Lung (tissue), 12 donors: Measurements from ENCODE around the gene ITGA3. TPM values are rescaled to one million over a fixed set of nuclear protein-coding genes. Genes with fewer than 3 reads are reported as not detected.

Experiments used
- ATAC-seq: fragments of 200-7000 bp; cut with Tn5 transposase; one replicate; pipeline ENCODE4 v1.9.1; 2020; ENCODE audit warnings: moderate number of reproducible peaks; ENCODE audit not compliant: insufficient read depth, low FRiP score
- DNase-seq, 3 donors: peaks; one replicate each; pipeline ENCODE4 v3.0.0-alpha.2; 2013 to 2017
- H3K27ac ChIP-seq, 2 donors: one replicate each; pipeline ENCODE4 v1.5.1; 2013; ENCODE audit warnings: mild to moderate bottlenecking in 2 of 2, moderate library complexity in 2 of 2, control low read depth in 1 of 2, inconsistent platforms in 1 of 2, low read depth in 1 of 2, low read length in 1 of 2
- H3K27me3 ChIP-seq, 3 donors: one replicate each; pipeline ENCODE4 v1.5.1; 2013; ENCODE audit warnings: low read length in 2 of 3; ENCODE audit not compliant: control insufficient read depth in 3 of 3, insufficient read depth in 3 of 3
- H3K36me3 ChIP-seq, 4 donors: one replicate each; pipeline ENCODE4 v1.5.1; 2013; ENCODE audit warnings: low read length in 4 of 4, mild to moderate bottlenecking in 1 of 4, moderate library complexity in 1 of 4; ENCODE audit not compliant: control insufficient read depth in 4 of 4, insufficient read depth in 4 of 4
- H3K4me1 ChIP-seq, 5 donors: one replicate each; pipeline ENCODE4 v1.5.1; 2013; ENCODE audit warnings: low read length in 5 of 5, mild to moderate bottlenecking in 2 of 5, moderate library complexity in 1 of 5; ENCODE audit not compliant: control insufficient read depth in 5 of 5, insufficient read depth in 5 of 5
- H3K4me3 ChIP-seq: one replicate; pipeline ENCODE4 v1.5.1; 2013; ENCODE audit warnings: mild to moderate bottlenecking, control low read depth, moderate library complexity
- H3K9ac ChIP-seq, 2 donors: one replicate each; pipeline ENCODE4 v1.5.1; 2013; ENCODE audit warnings: low read length in 2 of 2, control low read depth in 1 of 2; ENCODE audit not compliant: insufficient read depth in 1 of 2
- H3K9me3 ChIP-seq, 4 donors: one replicate each; pipeline ENCODE4 v1.5.1; 2013; ENCODE audit warnings: low read length in 3 of 4, mild to moderate bottlenecking in 1 of 4, moderate library complexity in 1 of 4; ENCODE audit not compliant: control insufficient read depth in 4 of 4, insufficient read depth in 3 of 4
- WGBS, 2 donors: extraction: QIAGEN DNeasy Blood & Tissue Kit; methylation state at CpG; one replicate each; pipeline ENCODE4 v1.1.7; 2013; 5-methylcytosine and 5-hydroxymethylcytosine counted together
- polyA plus RNA-seq, 2 donors: library from polyadenylated mRNA; stranded (reverse); fragments of 200-250 nt; gene quantifications; one replicate each; pipeline ENCODE4 v1.2.1, GENCODE V29; 2013
- total RNA-seq, 2 donors: library from RNA; depleted of rRNA in 1 of 2; stranded (reverse); fragments of >200 nt in 1 of 2; gene quantifications; one replicate each; pipeline ENCODE4 v1.2.1, GENCODE V29; 2014 to 2021
- TF ChIP-seq, protein P1 (sequence below): IDR thresholded peaks from 2 replicates; pipeline ENCODE4 v1.5.1; 2012; ENCODE audit warnings: mild to moderate bottlenecking; ENCODE audit errors: control extremely low read depth, extremely low read depth
- donor health status: control.
- donor health status: control.
- donor health status: Bipolar disorder and iron deficiency.
- donor health status: healthy.
- donor health status: DM: yes; HTN: yes; CAD: no.

Gene ITGA3
- total and polyA plus RNA-seq, 4 donors: 83.9 to 204 (median 133) TPM

DNA sequence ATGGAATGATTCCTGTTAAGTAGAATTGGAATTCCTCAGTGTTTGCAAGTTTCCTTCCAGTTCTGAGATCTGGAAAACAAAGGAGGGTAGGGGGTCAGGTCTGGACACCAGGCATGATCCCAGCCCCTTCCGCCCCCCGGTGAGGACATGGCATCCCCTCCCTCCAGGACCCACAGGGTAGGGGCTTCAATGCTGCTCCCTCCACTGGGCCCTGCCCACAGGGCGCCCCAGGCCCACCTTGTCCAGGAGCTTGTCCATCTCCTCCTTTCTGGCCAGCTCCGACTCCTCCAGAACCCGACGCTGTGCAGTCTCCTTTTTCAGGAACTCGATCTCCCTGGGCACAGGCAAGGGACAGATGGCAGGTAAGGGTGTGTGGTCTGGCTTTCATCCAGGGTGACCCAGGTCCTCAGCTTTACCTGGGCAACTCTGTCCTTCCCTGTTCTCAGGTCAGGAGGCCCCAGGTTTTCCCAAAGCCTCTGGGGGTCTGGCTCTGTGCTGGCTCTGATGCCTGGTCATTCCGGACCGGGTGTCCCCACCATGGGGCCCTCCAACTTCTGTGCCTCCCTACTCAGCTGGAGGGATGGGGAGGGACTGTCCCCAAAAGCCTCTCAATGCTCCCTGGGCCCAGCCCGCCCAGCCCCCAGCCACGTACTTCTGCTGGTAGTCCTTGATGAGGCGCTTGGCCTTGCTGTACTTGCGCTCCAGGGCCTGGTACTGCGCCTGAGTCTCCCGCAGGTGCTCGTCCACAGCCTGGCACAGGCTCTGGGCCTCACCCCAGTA, 79.6 kb downstream of the ITGA3 start:
- Histone ChIP-seq H3K36me3 (peaks cover 22 to 60% (median 30%) of the 10 kb centered on the region in 4 donors), H3K9ac (no peak overlapping the region), H3K27me3 (no peaks in the 10 kb centered on the region), H3K9me3 (no peaks in the 10 kb centered on the region), H3K4me1 (peaks cover 0 to 9% (median 4%) of the 10 kb centered on the region in 5 donors), H3K27ac (no peak overlapping the region), H3K4me3 (no peak overlapping the region)
- ATAC-seq (no peak), DNase-seq (no peak)
- TF ChIP-seq, protein P1, sequence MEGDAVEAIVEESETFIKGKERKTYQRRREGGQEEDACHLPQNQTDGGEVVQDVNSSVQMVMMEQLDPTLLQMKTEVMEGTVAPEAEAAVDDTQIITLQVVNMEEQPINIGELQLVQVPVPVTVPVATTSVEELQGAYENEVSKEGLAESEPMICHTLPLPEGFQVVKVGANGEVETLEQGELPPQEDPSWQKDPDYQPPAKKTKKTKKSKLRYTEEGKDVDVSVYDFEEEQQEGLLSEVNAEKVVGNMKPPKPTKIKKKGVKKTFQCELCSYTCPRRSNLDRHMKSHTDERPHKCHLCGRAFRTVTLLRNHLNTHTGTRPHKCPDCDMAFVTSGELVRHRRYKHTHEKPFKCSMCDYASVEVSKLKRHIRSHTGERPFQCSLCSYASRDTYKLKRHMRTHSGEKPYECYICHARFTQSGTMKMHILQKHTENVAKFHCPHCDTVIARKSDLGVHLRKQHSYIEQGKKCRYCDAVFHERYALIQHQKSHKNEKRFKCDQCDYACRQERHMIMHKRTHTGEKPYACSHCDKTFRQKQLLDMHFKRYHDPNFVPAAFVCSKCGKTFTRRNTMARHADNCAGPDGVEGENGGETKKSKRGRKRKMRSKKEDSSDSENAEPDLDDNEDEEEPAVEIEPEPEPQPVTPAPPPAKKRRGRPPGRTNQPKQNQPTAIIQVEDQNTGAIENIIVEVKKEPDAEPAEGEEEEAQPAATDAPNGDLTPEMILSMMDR: no peak
- WGBS, 2 donors: 91 to 95% methylated on average over 16 of the region's 16 CpGs

DNA sequence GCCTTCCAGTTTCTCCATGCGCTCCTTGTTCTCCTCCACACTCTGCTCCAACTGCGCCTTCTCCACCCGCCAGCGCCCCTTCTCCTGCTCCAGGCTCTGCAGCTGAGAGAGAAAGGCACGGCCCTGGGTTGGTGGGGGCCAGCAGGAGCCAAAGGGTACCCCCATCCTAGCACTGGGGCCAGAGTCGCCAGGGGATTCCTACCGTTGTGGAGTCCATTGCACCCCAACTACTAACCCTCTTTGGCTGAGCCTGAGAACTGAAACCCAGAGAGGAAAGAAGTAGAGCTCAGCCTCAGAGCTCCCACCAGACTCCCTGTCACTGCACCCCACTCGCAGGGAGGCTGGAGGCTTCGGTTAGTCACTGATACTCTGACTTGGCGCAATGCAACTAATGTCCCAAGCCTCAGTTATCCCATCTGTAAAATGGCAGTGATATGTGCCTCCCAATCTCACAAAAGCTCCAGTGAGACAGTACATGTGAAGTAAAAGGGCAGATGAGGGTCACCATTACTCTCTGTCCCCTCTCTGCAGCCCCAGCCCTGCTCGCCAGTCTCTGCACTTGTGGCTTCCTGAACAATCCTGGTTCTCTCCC, 80.3 kb downstream of the ITGA3 start:
- Histone ChIP-seq H3K27ac (no peak overlapping the region), H3K27me3 (no peaks in the 10 kb centered on the region), H3K4me3 (no peak overlapping the region), H3K9me3 (no peaks in the 10 kb centered on the region), H3K4me1 (peaks cover 0 to 12% (median 4%) of the 10 kb centered on the region in 5 donors), H3K36me3 (peaks cover 22 to 66% (median 34%) of the 10 kb centered on the region in 4 donors), H3K9ac (no peak overlapping the region)
- WGBS, 2 donors: 94 to 96% methylated on average over 11 of the region's 11 CpGs
- no peak for DNase-seq
- ATAC-seq: no peak
- TF ChIP-seq, protein P1: no peak

DNA sequence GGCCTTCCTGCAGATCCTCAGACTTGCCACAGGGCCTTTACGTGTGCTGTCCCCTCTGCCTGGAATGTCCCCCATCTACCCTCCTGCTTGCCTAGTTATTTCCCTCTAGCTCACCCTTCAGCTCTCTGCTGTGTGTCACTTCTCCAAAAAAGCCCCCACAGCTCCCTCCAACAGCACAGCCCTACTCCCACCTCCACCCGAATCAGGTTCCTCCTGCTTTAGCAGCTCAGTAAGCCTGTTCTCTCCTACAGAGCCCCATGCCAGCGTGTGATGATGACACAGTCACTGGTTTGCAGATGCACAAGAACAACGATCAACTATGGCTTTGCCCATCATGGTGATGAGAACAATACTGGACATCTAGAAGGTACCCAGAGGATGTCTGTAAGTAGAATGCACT, 81.1 kb downstream of the ITGA3 start:
- Histone ChIP-seq H3K4me3 (no peak overlapping the region), H3K9me3 (no peaks in the 10 kb centered on the region), H3K27ac (no peak overlapping the region), H3K36me3 (peaks cover 23 to 72% (median 36%) of the 10 kb centered on the region in 4 donors), H3K27me3 (no peaks in the 10 kb centered on the region), H3K9ac (no peak overlapping the region), H3K4me1 (peaks cover 0 to 16% (median 4%) of the 10 kb centered on the region in 5 donors)
- 90 to 93% methylated on average over 4 of the region's 4 CpGs for WGBS, 2 donors
- ATAC-seq (no peak), DNase-seq (no peak)
- TF ChIP-seq, protein P1: no peak
